ENCODE data around the gene MAST2.

GRCh38 chr1:46021046-46021996 lies 217.9 kb downstream of the MAST2 start:
- TF ChIP-seq CTCF (IDR thresholded peaks at IDR 0.05) (peak in 2 of 12 donors; percentile 16 to 24), POLR2A (IDR thresholded peaks at IDR 0.05) (no peak)

All from heart left ventricle (tissue), 13 donors.